ENCODE data around the gene SNAP29.
"Not testable (repeated sequence)": the region's sequence is repeated elsewhere in the genome, so short reads cannot be mapped to it uniquely, and the experiment has no call there.

Gene SNAP29

DNA sequence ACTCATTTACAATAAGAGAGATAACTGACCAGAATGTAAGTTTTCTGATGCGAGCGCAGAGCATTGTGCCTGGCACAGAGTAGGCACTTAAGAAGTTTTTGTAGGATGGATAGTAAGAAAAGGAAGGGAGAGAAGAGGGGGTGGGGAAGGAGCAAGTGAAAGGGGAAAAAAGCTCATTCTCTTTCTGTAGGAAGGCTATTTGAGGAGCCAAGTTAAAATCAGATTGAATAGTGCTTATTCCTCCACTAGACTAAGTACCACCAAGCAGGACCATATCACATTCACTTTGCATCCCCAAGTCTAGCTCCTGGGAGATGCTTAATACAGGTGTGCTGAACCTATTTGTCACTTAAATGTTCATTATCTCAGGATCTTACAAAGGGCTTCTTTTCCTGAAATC, 44.3 kb downstream of the SNAP29 start:
- FAIRE-seq (no peak), DNase-seq (ENCODE audit: insufficient read length, low spot score) (no peak)
- TF ChIP-seq, protein P1, sequence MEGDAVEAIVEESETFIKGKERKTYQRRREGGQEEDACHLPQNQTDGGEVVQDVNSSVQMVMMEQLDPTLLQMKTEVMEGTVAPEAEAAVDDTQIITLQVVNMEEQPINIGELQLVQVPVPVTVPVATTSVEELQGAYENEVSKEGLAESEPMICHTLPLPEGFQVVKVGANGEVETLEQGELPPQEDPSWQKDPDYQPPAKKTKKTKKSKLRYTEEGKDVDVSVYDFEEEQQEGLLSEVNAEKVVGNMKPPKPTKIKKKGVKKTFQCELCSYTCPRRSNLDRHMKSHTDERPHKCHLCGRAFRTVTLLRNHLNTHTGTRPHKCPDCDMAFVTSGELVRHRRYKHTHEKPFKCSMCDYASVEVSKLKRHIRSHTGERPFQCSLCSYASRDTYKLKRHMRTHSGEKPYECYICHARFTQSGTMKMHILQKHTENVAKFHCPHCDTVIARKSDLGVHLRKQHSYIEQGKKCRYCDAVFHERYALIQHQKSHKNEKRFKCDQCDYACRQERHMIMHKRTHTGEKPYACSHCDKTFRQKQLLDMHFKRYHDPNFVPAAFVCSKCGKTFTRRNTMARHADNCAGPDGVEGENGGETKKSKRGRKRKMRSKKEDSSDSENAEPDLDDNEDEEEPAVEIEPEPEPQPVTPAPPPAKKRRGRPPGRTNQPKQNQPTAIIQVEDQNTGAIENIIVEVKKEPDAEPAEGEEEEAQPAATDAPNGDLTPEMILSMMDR (IDR thresholded peaks at IDR 0.05; ENCODE audit: insufficient read depth, missing control alignments) = no peak

DNA sequence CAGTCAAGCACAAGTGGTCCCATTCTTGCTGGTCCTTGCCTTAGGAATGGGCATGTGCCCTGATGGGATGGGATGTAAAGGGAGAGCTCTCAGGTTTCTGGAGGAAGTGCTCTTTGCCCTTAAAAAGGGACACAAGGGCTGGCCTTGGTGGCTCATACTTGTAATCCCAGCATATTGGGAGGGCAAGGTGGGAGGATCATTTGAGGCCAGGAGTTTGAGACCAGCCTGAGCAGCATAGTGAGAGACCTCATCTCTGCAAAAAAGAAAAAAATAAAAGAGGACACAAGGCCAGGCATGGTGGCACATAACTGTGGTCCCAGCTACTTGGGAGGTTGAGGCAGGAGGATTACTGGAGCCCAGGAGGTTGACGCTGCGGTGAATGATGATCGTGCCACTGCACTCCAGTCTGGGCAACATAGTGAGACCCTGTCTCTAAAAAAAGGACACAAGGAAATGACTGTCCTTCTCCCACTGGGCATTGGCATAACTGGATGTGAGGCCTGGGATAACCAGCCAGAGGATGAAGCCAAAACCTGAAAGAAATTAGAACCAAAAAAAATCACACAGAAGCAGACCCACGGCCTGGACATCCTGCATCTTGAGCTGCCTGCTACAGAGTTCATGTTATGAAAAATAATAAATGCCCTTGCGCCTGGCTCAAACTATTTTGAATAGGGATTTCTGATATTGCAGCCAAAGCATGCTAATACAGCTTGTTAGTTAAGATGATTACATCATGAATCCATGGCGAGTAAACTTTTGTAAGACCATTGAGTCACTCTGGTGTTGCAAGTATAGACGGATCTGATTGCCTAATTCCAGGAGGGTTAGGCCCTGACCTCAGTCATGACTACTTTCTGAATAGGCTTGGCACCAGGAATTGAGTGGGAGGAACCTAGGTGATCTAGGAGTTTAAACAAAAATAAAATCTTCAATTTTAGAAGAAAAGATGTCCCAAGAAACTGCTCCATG, 45.5 kb downstream of the SNAP29 start:
- TF ChIP-seq, protein P1 (IDR thresholded peaks at IDR 0.05; ENCODE audit: insufficient read depth, missing control alignments) = no peak
- FAIRE-seq (no peak), DNase-seq (ENCODE audit: insufficient read length, low spot score) (no peak)

DNA sequence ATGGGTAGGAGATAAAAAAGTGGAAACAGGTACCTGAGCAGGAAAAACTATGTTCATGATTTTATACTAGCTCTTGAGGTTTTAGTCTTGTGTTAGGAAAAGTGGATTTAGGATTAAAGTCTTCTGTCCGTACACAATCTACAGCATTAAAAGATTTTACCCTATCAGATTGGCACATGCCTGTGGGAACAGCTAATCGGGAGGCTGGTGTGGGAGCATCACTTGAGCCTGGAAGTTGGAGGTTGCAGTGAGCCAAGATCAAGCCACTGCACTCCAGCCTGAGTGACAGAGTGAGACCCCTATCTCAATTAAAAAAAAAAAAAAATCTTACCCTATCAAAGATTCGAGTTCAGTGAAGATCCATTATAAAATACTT, 46.2 kb downstream of the SNAP29 start:
- TF ChIP-seq, protein P1 (IDR thresholded peaks at IDR 0.05; ENCODE audit: insufficient read depth, missing control alignments) = no peak
- no peak for FAIRE-seq
- no peak for DNase-seq (ENCODE audit: insufficient read length, low spot score)

DNA sequence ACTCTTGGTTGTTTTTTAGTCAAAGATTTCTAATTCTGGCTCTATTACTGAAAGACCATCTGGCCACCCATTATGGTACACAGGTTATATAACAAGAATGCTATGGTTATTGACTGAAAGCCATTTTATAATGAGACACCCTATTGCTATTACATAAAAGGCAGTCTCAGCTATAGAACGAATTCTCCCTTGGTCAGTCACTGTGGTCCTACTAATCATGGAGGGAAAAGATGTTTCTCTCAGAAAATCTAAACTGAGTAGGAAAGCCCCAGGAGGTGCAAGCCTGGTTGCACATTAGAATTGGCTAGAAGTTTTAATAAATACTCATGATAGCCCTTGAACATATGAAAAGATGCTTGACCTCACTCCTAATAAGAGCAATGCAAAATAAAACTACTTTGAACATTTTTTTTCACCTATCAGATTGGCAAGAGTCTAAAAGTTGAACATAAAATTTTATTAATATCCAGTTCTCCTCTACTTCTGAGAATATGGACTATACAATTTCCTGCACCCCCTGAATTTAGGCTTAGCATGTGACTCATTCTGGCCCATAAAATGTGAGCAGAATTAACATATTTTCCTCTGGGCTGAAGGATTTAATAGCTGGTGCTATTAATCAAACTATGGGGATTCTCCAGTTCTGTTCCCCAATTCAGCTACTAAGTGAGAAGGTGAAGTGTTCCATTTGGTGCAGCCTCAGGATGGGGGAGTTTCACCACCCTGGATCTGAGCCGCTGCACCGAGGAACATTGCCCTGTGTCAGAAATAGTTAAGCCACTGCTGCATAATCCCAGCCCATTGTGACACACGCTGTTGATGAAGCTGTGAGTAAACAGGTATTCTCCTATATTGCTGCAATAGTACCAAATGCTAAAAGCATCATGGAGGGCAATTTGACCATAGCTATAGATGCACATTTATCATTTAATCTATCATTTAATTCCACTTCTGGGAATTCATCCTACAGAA, 46.9 kb downstream of the SNAP29 start:
- TF ChIP-seq, protein P1 (IDR thresholded peaks at IDR 0.05; ENCODE audit: insufficient read depth, missing control alignments) = no peak
- DNase-seq (ENCODE audit: insufficient read length, low spot score) = no peak
- FAIRE-seq = no peak

DNA sequence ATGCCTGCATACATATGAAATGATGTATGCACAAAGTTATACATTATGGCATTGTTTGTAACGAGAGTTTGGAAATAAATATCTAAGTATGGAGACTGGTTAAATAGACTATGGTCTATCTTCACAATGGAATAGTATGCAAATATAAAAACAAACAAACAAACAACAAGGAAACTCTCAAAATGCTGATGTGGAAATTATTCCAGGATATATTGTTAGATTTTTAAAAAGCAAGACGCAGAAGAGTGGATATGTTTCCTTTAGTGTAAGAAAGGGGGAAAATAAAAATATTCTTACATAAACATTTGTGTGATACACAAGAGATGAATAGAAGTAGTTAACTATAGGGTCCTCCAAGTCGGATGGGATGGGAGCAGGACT, 47.6 kb downstream of the SNAP29 start:
- FAIRE-seq (no peak), DNase-seq (ENCODE audit: insufficient read length, low spot score) (no peak)
- TF ChIP-seq, protein P1 (IDR thresholded peaks at IDR 0.05; ENCODE audit: insufficient read depth, missing control alignments) = no peak

DNA sequence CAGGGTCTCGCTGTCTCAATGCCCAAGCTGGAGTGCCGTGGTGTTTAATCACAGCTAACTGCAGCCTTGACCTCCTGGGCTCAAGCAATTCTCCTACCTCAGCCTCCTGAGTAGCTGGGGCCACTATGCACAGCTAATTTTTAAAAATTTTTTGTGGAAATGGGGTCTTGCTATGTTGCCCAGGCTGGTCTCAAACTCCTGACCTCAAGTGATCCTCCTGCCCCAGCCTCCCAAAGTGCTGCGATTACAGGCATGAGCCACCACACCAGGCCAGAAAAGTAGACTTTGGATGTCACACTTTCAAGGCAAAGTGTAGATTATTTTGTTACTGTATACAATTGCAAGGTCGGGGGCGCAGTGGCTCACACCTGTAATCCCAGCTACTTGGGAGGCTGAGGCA, 49.9 kb downstream of the SNAP29 start:
- not testable (repeated sequence) for FAIRE-seq; DNase-seq (ENCODE audit: insufficient read length, low spot score)

DNA sequence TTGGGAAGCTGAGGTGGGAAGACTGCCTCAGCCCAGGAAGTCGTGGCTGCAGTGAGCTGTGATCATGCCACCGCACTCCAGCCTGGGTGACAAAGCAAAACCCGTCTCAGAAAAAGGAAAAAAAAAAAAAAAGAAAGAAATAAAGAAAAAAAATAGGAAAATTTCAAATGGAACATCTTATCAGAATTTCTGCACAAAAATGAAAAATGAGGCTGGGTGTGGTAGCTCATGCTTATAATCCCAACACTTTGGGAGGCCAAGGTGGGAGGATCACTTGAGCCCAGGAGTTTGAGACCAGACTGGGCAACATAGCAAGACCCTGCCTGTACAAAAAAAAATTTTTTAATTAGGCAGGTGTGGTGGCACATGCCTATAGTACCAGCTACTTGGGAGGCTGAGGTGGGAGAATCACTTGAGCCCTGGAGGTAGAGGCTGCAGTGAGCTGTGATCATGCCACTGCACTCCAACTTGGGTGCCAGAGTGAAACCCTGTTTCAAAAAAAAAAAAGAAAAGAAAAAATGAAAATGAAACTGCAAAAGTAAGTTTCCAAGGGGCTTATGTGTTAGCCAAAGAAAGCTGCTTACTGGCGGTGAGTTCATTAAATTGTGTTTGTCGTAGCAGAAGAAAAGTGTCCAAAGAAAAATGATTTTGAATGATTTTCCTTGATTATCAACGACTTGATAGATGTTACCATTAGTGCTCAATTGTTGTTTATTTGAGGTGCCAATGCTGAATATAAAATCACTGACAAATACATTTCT, 50.9 kb downstream of the SNAP29 start:
- FAIRE-seq (no peak), DNase-seq (ENCODE audit: insufficient read length, low spot score) (no peak)
- TF ChIP-seq, protein P1 (IDR thresholded peaks at IDR 0.05; ENCODE audit: insufficient read depth, missing control alignments) = no peak
